NCI-H2171 (cell line): ENCODE results near the gene PRM3.
"Not testable (repeated sequence)": the region's sequence is repeated elsewhere in the genome, so short reads cannot be mapped to it uniquely, and the experiment has no call there.

Source experiments
- DNase-seq: peaks from one replicate; lab custom pipeline; 2025; lab: John Stamatoyannopoulos, UW

The PRM3 gene

DNA sequence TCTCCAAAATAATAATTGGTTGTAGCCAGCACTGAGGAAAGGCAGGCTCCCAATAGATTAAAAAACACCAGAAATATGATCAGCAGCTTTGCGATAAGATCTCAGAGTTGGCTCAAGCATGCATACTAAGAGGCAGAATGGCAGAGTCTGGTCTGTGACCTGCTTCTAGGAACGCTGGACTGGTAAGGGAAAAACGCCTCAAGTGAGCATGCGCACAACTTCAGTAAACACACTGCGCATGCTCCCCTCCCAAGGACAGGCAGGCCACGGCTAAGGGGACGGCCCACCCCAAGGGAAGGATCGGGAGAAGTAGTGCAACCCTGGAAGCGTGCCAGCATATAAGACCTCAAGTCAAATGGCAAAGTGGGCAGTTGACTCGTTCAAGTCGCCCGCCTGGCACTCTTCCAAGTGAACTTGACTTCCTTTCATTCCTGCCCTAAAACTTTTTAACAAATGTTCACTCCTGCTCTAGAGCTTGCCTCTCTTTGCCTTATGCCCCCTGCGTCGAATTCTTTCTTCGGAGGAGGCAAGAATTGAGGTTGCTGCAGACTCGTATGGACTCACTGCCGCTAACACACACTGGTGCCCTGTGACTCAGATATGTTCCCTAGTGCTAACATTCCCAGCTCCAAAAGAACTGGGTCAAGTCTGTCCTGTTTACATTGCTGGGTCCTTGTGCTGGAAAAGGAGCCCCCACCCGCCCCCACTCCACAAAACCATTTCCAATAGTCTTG is 30.1 kb upstream of the PRM3 start:
- peak; percentile 51 for DNase-seq

DNA sequence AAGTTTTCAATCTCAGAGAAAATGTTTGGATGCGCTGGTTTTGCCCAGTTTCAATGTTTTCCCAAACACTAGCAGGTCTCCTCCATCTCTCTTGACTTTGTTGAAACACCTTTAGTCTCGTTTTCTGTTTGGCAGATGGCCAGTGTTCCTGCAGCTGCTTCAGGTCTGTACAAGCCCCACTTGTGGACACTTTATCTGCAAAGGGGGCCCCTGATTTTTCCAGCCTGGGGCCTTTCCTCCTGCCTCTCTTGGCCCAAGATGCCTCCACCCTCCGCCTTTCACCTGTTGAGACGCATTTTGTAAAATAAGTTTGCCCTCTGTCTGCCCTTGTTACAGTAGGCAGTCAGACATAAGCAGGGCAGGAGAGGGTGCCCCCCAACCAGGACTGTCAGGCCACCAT is 29.5 kb upstream of the PRM3 start:
- DNase-seq = peak; percentile 78

DNA sequence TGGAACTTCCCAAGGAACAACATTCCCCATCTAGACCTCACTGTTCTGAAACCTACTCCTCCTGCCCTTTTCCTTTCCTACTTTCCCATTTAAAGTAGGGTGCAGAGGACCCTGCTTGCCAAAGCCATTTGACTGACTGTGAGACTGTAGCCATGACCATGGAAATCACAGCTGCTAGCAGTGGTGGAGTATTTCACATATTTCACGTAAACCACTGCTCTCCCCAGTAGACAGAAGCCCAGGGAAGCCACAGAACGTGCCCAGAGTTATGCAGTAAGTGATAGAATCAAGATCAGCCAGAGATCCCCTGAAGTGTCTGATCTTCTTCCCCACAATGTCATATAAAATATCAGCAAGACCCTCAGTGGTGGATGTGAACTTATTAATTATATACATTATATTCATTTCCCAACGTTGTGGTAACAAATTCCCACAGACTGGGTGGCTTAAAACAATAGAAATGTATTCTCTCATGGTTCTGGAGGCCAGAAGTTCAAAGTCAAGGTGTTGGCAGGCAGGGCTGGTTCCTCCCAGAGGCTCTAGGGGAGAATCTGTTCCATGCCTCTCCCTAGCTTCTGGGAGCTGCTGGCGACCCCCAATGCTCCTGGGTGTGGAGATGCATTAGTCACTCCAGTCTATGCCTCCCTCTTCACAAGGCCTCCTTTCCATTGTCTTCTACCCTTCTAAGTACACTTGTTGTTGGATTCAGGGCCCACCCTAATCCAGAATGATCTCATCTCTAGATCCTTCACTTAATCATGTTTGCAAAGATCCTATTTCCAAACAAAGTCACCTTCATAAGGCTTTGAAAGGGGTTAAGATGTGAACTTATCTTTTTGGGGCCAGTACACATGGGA is 28.4 kb upstream of the PRM3 start:
- no peak for DNase-seq

DNA sequence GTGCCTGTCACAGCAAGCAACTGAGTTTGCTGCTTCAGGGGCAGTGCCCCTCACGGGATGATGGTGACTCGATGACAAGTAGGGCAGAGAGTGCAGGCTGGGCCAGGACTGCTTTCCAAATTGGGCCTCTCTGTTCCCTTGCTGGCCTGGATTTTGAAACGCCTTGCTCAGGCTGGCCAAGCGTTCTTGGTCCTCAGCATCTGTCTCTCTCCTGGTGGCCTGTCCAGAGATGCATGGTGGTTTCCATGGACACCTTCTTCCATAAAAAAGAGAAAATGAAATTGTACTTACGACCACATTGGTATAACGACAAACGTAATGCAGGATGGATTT is 27.1 kb upstream of the PRM3 start:
- no peak for DNase-seq

- DNase-seq = no peak
Measured at GRCh38 chr16:11299865-11300559, 26.6 kb upstream of the PRM3 start.

DNA sequence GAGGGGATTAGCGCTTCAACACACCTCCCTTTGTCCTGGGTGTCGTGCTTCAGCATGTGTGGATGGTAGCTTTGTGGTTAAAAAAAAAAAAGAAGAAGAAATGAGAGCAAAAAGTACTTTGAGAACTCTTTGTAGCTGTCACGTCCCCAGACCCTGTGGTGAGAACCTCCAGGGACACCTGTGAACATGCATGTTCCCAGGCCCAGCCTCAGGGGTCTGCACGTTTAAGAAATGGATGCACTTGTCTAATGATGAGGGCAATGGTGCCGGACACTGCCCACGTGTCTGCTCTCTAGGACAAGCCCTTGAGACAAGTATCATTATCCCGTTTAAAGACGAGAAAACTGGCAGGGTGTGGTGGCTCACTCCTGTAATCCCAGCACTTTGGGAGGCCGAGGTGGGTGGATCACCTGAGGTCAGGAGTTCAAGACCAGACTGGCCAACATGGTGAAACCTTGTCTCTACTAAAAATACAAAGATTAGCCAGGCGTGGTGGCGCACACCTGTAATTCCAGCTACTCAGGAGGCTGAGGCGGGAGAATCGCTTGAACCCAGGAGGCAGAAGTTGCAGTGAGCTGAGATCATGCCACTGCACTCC is 25.6 kb upstream of the PRM3 start:
- DNase-seq = not testable (repeated sequence)

DNA sequence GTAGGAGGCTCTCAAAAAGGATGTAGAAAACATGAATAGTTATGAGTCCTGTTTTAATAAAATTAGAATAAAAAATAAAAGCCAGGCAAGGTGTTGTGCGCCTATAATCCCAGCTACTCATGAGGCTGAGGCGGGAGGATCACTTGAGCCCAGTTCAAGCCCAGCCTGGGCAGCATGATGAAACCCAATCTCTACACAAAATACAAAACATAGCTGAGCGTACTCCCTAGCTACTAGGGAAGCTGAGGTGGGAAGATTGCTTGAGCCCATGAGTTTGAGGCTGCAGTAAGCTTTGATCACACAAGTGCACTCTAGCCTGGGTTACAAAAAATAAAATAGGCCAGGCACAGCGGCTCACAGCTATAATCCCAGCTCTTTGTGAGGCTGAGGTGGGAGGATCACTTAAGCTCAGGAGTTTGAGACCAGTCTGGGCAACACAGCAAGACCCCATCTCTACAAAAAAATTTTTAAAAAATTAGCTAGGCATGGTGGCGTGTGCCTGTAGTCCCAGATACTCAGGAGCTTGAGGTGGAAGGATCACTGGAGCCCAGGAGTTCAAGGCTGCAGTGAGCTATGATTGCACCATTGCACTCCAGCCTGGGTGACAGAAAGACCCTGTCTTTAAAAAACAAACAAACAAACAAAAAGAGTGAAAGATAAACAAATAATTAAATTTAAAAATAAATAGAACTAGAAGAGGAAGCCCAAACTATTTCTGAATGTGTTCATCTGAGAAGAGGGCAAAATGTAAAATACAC is 24.9 kb upstream of the PRM3 start:
- DNase-seq = no peak

- peak; percentile 86 for DNase-seq
Measured at GRCh38 chr16:11297492-11298142, 24.2 kb upstream of the PRM3 start.

GRCh38 chr16:11296706-11297491 is 23.5 kb upstream of the PRM3 start:
- DNase-seq = no peak

DNA sequence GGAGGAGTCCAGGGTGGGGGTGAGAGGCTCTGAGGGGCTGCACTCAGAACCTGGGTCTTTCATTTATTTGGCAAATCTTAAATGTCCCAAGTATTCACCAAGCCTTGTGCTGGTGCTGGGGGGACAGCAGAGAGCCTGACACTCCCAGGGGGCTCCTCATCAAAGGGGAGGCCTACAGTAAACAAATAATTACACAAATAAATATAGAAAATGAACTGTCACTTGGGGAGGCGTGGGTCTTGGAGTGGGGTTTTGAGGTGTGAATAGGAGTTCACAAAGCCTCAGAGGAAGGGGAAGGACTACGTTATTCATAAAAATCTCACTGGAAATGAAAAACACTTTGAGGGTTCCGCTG is 22.9 kb upstream of the PRM3 start:
- DNase-seq = no peak

GRCh38 chr16:11295672-11296071 is 22.2 kb upstream of the PRM3 start:
- no peak for DNase-seq

DNA sequence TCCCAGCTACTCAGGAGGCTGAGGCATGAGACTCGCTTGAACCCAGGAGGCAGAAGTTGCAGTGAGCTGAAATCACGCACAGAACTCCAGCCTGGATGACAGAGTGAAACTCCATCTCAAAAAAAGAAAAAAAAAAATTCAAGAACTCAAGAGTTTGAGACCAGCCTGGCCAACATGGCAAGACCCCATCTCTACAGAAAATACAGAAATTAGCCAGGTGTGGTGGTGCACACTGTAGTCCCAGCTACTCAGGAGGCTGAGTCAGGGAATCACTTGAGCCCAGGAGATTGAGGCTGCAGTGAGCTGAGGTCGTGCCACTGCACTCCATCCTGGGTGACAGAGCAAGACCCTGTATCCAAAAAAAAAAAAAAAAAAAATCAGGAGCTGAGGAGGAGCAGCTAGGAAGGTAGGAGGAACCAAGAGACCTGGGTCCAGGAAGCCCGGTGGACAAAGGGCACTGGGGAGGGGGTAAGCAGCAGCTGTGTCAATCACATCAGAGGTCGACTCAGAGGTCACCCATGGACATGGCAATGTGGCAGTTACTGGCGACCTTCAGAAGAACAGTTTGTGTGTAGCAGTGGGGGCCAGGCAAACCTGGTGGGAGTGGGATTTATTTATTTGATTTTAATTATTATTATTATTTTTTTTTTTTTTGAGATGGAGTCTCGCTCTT is 18.8 kb upstream of the PRM3 start:
- DNase-seq = no peak

- DNase-seq = no peak
Measured at GRCh38 chr16:11291091-11291703, 17.8 kb upstream of the PRM3 start.

DNA sequence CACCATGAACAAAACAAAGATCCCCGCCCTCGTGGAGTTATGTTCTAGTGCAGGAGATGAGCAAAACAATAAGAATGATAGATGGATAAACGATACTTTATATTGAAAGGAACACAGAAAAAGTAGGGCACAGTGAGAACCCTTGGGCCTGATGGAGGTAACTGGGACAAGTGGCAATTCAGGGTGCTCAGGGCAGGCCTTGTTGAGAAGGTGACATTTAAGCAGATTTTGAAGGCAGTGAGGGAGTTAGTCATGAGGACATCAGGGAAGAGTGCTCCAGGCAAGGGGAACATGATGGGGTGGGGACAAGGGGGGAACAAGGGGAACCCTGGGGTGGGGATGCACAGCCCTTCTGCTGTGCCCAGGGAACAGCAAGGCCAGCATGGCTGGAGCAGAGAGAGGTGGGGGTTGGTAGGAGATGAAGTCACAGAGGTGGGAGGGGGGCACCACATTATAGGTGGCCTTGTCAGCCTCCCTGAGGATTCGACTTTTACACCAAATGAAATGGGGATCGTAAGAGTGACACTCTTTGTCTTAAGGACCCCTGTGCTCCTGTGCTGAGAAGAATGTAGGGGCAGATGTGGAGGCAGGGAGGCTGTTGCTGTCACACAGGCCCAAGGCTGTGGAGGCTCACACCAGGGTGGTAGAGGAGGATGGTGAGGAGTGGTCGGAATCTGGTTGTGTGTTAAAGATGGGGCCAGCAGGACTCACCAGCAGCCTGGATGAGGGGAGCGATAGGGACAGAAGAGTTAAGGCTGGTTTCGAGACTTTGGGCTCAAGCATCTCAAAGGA is 16.9 kb upstream of the PRM3 start:
- no peak for DNase-seq

- DNase-seq = not testable (repeated sequence)
Measured at GRCh38 chr16:11289696-11290095, 16.3 kb upstream of the PRM3 start.

- no peak for DNase-seq
Measured at GRCh38 chr16:11289202-11289601, 15.8 kb upstream of the PRM3 start.

DNA sequence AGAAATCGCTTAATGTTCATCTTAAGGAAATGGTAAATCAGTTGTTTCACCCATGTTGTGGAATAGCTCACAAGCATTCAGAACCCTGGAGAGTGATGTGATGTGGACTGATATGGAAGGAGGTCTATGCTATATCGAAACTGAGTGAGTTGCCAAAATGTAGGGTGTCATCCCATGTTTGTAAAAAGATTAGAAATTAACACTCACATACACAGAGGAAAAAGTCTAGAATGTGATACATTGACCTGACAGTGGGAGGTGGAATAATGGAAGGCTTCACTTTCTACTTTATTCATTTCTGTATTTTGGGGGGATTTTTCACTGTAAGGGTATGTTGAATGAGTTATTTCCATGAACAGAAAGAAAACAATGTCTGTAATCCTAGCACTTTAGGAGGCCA is 12.4 kb upstream of the PRM3 start:
- no peak for DNase-seq

GRCh38 chr16:11283820-11284248 is 10.4 kb upstream of the PRM3 start:
- no peak for DNase-seq
